HG03457 (cell line): ENCODE results near the gene CHPF2.

Experiments used
- ATAC-seq: cut with Tn5 transposase; IDR thresholded peaks from one replicate; pipeline ENCODE4 v1.9.1; 2021; ENCODE audit warnings: moderate number of reproducible peaks; ENCODE audit not compliant: unreplicated experiment

Gene CHPF2, protein sequence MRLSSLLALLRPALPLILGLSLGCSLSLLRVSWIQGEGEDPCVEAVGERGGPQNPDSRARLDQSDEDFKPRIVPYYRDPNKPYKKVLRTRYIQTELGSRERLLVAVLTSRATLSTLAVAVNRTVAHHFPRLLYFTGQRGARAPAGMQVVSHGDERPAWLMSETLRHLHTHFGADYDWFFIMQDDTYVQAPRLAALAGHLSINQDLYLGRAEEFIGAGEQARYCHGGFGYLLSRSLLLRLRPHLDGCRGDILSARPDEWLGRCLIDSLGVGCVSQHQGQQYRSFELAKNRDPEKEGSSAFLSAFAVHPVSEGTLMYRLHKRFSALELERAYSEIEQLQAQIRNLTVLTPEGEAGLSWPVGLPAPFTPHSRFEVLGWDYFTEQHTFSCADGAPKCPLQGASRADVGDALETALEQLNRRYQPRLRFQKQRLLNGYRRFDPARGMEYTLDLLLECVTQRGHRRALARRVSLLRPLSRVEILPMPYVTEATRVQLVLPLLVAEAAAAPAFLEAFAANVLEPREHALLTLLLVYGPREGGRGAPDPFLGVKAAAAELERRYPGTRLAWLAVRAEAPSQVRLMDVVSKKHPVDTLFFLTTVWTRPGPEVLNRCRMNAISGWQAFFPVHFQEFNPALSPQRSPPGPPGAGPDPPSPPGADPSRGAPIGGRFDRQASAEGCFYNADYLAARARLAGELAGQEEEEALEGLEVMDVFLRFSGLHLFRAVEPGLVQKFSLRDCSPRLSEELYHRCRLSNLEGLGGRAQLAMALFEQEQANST

DNA sequence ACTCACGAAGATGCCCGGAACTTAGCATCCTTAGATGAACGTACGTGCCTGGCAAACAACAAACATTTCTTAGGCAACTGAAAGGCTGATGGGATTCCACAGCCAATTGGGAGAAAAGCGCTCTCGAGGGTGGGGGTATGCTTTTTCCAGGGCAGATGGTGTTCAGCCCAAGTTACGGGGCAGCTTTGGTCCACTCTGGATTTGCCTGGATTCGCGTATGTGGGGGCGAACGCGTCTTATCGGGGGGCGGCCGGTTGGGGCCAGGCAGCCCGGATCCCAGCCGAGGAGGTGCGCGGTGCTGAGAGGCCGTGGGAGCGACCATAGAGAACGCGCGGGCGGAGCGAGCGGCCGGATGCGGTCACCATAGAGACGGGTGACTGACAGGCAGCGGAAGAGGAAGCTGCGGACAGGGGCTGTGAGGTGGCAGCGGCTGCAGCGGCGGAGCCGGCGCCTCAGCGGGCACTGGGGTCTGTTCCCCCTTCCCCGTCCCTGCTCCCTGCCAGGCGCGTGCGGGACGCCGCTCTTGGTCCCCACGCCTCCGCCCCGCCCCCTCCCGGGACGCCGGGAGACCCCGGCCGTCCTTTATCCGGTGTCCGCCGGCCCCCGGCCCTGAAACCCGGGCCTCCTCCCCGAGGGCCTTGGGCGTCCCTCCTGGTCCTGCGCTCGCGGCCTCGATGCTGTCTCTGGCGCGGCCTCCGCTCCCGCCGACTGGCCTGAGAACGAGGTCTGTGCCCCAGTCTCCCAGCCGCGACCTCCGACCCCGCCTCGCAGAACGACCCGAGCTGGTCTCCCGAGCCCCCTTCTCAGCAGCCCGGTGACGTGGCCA lies at the start of gene CHPF2:
Gene CHPF2, plus strand, starts transcription at position 393 of the 826 bp plus-strand sequence. CDS start 1,529 bp downstream, outside the sequence.
- peak; percentile 95 for ATAC-seq

DNA sequence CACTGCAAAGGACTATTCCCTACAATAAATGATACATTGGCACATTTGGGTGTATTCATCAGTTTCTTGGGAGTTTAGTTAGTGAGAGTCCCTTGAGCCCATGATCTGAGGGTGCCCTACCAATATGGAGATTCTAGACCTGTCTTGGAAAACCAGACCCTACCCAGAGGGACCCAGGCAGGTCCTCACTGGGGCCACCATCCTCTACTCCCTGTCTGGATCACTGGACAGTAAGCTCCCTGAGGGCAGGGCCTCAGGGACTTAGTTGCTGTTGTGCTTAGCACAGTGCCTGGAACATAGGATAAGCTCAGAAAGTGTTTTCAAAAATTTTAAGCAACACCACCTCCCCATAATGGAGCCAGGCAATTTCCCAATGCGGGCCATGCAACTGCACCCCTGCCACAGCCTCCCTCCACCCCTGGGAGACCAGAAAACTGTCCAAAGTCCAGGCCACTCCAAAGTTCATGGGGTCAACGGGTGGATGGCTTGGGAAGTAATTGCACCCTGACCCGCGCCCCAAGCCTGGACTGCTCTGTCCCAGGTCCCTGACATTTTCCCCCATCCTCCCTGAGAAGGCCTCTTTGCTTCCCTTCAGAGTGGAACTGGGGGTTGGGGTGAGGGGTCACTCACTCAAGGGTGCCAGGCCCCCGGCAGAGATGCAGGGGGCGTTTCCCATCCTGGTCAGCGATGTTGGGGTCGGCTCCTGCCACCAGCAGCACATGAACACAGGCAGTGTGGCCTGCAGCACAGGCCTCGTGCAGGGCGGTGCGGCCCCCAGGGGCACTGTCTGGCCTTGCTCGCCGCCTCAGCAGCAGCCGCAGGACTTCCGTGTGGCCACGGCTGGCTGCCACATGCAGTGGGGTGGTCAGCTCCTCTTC lies 46.3 kb upstream of the CHPF2 start:
- ATAC-seq, result no peak

DNA sequence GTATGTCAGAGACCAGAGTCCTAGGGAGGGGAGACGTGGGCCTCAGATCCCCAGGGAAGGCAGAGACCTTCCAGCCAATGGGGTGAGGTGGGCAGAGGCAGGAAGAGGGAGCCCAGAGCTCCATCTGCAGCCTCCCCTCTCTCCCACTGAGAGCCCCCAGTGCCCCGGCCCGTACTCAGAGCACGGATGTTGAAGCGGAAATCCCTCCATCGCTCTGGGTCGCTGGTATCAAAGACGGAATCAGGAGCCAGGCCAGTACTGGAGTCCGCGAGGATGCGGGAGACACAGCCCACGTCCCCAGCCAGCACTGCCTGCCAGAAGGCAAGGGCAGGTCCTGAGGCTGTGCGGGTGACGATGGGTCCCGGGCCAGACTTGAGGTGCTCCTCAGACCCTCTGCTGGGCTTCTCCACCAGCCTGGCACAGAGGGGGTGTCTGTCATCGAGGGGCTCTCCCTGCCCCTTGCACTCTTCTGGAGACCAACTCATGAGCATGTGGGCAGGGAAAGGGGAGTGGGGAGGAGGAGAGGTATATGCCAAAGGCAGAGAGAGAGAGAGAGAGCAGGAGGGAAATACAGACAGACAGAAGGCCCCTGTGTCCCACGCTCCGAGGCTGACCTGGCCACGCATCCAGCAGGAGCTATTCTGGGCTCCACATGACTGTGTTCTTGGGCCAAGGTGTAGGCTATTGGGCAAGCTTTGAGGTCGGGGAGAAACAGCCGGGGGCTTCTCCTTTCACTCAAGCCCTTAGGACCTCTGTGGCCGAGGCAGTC lies 45.5 kb upstream of the CHPF2 start, which contains the start of gene ASB10:
Gene ASB10, minus strand, starts transcription at position 611 of the 769 bp plus-strand sequence. Its CDS starts 120 bp downstream, at position 491.
- no peak for ATAC-seq

DNA sequence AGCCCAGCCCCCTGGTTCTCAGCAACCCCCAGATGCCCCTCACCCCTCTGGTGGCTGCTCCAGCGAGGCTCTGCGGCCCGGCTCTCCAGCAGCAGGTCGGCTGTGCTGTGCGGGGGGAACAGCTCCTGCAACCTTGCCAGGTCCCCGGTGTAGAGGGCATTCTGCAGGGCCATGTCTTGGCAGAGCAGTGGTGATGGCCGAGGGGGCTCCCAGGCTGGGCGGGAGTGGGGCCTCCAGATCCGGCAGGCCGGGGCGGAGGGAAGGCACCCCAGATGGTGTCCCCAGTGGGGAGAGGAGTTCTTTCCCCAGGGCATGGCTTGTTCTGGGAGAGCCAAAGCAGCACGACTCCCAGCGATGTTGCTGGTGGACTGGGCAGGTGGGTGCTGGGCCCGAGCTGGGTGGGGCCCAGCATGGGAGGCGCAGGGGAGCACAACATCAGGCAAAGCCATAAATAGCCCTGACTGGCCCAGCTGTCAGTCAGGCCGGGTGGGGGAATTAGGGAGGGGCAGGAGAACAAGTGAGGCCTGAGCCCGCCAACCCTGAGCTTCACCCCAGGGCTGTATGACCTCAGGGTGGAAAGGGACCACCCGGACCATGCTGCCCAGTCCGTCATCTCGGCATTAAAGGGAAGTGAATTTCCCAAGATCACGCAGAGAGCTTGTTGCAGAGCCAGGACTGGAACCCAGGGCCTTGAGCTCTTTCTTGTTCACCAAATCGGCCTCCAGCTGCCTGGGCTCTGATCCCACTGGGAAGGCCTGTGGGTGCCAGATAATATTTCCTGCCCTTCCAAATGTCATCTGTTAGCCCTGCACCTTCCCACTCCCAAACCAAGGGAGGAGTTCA lies 44.7 kb upstream of the CHPF2 start:
- ATAC-seq, result no peak

DNA sequence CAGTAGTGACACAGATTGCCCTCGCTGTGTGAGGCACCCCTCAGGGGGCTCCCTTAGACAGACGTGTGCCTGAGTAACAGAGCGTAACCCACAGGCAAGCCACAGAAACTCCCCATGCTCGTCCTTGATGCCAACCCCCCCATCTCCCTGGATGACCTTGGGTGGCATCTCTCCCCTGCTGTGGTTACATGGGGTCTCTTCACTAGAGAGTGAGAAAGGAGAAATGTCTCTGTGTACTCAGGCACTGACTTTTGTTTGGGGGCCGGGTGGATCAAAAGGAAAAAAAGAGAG lies 44.1 kb upstream of the CHPF2 start:
- no peak for ATAC-seq

DNA sequence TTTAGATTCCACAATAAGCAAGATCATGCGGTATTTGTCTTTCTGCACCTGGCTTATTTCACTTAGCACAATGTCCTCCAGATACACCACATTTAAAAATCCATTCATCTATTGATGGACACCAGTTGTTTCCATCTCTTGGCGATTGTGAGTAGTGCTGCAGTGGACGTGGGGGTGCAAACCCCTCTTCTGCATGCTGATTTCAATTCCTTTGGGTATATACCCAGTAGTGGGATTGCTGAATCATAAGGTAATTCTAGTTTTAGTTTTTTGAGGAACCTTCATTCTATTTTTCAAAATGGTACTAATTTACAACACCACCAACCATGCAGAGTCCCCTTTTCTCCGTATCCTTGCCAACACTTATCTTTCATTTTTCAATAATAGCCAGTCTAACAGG lies 43.2 kb upstream of the CHPF2 start:
- ATAC-seq, result no peak

DNA sequence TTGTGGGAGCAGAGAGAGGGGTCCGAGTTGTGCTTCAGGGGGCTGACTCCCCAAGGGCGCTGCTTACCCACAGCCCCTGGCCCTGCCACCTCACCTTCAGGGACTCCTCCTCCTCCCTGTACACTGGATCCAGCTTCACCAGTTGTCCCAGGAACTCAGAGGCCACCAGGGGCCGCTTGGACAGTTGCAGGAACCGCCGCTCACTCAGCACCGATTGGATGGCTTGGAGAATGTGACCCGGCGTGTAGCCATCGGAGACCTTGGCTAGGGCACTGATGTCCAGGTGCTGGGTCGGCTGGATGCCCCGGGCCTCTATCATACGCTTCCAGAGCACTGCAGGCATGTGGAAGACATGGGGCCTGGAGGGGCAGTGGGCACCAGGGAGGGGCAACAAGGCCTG lies 40.7 kb upstream of the CHPF2 start:
- no peak for ATAC-seq

DNA sequence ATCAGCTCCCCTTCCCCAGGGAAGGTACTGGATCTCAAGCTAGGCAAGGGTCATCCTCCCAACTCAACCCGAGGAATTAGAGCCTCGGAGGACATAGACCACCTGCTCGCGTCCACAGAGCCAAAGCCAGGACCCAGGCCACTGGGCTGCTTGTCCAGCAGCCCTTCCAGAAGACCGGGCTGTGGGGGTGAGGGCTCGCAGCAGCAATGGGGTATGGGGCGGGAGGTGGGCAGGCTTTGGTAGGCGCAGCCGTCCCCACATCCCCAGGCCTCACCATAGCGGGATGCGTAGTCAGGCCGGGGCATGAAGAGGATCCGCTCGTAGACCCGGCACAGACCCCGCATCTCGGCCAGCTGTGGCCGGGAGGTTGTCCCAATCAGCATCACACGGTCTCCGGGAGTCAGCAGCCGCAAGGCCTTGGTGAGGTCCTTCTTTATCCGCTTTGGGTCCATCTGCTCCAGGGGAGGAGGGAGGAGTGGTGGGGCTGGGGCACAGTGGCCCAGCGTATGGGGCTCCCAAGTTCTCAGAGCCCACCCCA lies 40.2 kb upstream of the CHPF2 start:
- ATAC-seq, result no peak

DNA sequence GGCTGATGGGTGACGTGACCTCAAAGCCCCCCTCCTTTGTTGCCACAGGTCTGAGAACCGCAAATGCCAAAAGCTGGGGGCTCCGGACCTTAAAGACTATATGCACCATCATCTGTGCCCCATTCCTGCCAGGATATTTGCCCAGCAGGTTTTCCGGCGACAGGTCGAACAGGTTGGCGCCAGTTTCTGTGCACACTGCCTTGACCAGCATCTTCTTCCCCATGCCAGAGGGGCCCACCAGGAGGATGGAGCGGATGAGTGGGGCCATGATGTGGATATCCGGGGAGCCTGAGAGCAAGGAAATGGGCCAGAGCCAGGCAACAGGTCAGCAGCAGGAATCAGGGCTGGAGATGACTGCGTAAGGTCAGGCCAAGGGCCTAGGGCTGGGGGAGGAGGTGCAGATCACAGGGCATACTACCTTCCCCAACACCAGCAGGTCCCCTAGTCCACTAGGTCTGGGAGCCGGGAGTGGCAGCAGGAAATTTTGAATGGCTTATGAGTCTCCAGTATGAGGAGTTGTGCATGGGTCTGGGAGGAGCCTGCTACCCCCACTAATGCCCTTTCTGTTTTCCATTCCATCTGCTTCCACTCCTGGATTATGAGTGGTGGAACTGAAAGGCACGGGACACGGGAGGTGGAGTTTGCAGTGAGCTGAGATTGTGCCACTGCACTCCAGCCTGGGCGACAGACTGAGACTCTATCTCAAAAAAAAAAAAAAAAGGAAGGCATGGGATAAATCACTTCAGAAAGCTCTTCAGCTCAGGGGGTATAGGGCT lies 38.9 kb upstream of the CHPF2 start:
- no peak for ATAC-seq

DNA sequence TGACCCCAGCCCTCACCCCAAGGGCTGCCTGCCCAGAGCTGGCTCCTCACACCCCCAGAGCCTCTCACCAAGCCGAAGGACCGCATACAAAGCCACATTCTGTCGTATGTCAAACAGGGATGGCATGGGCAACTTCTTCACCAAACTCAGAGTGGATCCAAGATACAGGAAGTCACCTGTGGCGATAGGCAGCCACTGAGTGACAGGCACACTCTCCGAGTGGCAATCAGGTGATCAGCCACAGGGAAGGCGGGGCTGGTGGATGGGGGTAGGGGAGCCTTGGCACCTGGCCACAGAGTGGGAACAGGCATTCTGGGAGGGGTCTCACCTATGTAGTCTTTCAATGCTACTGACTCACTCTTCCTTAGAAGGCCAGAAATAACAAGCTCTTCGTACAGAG lies 38.1 kb upstream of the CHPF2 start:
- ATAC-seq, result no peak

DNA sequence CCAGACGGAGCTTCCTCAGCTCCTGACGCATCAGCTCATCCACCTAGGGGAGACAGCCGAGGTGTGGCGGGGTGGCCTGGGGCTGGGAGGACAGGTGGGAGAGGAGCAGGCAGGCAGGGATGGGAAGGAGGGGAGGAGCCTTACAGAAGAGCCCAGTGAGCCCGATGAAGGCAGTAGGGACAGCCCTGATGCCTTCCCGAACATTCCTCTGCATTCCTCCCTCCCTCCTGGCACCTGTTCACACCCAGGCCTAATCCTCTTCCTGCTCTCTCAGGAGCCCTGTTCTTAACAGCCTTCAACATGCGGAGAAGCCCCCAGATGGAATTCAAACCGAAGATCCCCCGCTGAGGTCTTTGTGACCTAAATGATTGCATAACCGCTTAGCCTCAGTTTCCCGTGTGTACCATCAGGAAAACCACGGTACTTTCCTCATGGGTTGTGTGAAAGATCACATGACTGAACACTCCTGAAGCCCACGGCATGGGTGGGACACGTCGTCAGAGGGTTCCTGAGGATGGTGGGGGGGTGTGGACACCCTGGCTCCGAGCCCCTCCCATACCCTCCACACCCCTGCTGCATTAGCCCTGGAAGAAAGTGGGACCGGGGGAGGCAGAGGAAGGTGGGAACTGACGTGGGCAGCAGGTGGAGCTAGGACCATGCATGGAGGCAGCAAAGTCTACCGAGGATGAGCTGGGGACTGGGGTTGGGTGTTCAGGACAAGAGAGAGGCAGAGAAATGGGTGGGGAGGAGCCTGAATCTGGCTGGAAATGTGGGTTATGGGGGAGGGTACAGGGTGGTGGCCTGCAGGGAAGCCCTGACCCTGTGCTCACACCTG lies 36.5 kb upstream of the CHPF2 start:
- no peak for ATAC-seq

DNA sequence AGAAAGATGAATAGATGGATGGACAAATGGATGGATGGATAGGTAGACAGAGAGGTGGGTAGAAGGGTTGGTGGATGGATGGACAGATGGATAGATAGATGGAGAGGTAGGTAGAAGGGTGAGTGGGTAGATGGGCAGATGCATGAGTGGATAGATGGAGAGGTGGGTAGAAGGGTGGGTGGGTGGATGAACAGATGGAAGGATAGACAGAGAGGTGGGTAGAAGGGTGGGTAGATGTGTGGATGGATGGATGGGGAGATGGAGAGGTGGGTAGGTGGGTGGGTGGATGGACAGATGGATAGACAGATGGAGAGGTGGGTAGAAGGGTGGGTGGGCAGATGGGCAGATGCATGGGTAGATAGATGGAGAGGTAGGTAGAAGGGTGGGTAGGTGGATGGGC lies 34.4 kb upstream of the CHPF2 start:
- no peak for ATAC-seq

DNA sequence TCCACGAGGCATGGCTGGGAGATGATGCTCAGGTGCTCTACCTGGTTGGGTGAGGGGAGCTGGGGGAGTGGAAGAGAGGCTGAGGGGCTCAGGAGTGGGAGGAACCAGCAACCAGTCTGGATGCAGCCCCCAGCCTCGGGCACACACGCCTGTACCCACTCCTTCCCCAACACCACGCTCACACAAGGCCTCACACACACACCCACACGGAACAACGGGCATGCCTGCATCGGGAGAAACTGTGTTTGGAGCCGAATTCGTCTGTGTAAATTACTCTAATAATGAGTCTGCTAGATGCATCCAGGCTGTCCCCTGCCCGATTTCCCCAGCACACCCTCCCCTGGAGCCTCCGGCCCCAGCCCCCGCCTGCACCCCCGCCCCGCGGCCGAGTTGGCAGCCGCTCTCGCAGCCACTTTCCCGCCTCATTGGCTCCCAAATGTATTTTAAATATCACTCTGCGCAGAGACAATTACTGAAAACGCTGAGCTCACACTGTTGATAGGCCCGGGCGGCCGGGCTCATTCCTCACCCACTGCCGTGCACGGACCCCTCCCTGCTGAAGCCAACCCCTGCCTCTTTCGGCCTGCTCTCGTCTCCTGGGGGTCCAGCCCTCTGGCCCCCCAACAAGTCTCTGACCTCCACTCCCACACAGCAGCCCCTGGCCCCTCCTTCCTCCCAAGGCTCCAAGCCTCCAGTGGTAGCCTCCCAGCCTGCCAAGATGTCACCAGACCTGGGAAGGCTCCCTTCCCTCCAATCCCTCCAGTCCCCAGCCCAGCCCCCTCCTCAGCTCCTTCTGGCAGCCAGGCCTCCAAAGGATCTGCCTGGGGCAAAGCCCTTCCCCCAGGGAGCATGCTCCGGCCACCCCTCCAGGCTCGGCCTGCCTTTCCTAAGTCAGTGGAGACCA lies 33.1 kb upstream of the CHPF2 start:
- ATAC-seq, result no peak

DNA sequence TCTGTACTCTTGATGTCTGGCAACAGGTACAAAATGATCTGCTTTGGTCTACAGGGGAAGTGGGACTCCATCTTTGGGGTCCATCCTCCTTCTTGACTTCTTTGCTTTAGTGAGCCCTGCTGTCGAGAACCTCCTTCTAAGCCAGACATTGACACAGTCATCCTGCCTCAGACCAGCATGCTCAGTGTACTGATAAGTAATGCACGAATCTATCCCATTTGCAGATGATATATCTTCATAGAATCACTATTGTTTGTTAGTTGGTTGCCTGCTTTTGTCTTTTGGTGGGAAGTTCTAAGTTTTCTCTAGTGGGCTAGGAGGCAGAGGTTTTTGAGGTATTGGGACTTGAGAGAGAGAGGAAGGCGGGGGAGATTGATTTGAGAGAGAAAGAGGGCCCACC lies 30.9 kb upstream of the CHPF2 start:
- no peak for ATAC-seq

DNA sequence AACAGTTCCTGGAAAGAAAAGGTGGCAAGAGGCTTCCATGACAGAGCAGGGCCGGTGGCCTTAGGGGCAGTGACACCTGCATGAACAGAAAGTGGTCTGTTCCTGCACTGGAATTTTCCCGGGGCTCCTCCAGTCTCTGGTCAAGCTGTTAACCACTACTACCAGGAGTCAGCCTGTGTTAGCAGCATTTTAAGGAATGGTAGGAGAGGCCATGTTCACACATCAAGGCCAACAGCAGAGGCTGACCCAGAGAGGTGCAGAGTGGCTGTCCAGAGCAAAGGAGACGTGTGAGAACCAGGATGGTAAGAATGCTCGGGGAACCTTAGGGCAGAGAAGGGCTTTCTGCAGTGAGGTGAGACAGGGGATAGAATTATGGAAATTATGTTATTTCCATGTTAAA lies 30.5 kb upstream of the CHPF2 start:
- ATAC-seq, result no peak

DNA sequence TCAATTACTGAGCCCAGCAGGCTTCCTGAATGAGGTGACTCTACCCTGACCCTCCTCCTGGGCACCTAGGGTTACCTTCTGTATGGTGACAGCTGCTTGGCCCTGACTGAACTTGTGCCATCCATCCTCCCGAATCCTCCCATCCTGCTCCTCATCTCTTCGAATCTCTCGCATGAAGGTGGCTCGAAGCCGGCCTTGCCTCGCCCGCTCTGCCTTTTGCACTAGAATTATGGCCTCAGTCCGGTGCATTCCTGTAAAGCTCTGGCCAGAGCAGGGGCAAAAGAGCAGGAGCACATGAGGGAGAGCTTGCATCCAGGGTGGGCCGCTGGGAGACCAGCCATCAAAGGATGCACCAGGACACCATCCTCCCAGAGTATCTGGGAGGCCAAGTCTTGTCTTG lies 29.4 kb upstream of the CHPF2 start:
- ATAC-seq, result no peak
